Endothelial cell of umbilical vein (primary cell): ENCODE measurements around the gene DAP3.

Experiments
- EZH2 ChIP-seq: IDR thresholded peaks from 2 replicates; pipeline ENCODE4 v1.6.1; 2012; ENCODE audit warnings: borderline replicate concordance, low read depth, mild to moderate bottlenecking, moderate library complexity, low read length, inconsistent platforms; ENCODE audit not compliant: severe bottlenecking
- POLR2AphosphoS5 ChIP-seq: IDR thresholded peaks from 2 replicates; pipeline ENCODE4 v1.6.1; 2012; ENCODE audit warnings: low read depth, mild to moderate bottlenecking, control low read depth, low read length, moderate library complexity; ENCODE audit not compliant: insufficient read depth
- TF ChIP-seq, protein P1 (sequence below), 2 donors: IDR thresholded peaks; 1 replicate in 1 of 2; 2 replicates in 1 of 2; pipeline ENCODE4 v1.5.1; 2011; ENCODE audit warnings: low read length in 2 of 2, mild to moderate bottlenecking in 2 of 2, moderate library complexity in 2 of 2, control low read depth in 1 of 2, inconsistent platforms in 1 of 2, low read depth in 1 of 2; ENCODE audit not compliant: insufficient read depth in 1 of 2; ENCODE audit errors: extremely low read depth in 1 of 2

DNA sequence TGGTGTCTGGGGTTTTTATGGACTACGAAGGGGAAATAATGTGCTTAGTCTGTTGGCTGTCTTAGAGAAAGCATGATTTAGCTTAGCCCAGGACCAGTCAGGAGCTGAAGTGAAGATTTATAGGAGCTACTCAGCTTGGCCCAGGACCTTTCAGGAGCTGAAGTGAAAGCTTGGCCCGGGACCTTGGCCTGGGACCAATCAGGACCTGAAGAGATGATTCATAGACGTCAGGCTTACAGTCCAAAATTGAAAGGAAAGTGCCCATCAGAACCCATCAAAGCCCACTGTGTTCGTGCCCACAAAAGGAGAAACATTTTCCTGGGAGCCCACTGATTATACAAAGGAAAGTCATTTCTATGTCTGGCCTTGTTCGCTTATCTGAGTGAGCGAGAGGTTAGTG lies 43.2 kb upstream of the DAP3 start:
- TF ChIP-seq, protein P1, sequence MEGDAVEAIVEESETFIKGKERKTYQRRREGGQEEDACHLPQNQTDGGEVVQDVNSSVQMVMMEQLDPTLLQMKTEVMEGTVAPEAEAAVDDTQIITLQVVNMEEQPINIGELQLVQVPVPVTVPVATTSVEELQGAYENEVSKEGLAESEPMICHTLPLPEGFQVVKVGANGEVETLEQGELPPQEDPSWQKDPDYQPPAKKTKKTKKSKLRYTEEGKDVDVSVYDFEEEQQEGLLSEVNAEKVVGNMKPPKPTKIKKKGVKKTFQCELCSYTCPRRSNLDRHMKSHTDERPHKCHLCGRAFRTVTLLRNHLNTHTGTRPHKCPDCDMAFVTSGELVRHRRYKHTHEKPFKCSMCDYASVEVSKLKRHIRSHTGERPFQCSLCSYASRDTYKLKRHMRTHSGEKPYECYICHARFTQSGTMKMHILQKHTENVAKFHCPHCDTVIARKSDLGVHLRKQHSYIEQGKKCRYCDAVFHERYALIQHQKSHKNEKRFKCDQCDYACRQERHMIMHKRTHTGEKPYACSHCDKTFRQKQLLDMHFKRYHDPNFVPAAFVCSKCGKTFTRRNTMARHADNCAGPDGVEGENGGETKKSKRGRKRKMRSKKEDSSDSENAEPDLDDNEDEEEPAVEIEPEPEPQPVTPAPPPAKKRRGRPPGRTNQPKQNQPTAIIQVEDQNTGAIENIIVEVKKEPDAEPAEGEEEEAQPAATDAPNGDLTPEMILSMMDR (IDR thresholded peaks at IDR 0.05; ENCODE audit: extremely low read depth in 1 of 2, insufficient read depth in 1 of 2, low read depth in 1 of 2, low read length in 2 of 2), result no peak
- TF ChIP-seq POLR2AphosphoS5 (no peak), EZH2 (no peak)
